HL-60/S4 treated with phorbol 12-myristate 13-acetate at 8.2 ng/mL for 4 days and 3 days (cell line): ENCODE results near the gene TMC3.

Experiments used
- in situ Hi-C: fragments of 300-500 bp; cut with MboI; formaldehyde crosslinking; loops from 2 replicates; pipeline ENCODE4 v1.15.0; 2022; ENCODE audit warnings: low sequenced_read_pairs

TMC3 gene

GRCh38 chr15:81323944-81324881, 49.8 kb downstream of the TMC3 start, which contains the start of gene STARD5:
Gene STARD5 (minus strand): TSS chr15:81324141. CDS start chr15:81324099, 42 bp downstream.
- in situ Hi-C loops, result loop anchor here (10.0 kb wide), 1 partner anchor 49 kb away; no protein-coding TSS in a partner anchor

- in situ Hi-C loops, result loop anchor here (10.0 kb wide), 1 partner anchor 49 kb away; no protein-coding TSS in a partner anchor
These were observed 50.5 kb downstream of the TMC3 start for GRCh38 chr15:81323559-81323943.

- in situ Hi-C loops, result loop anchor here (10.0 kb wide), 1 partner anchor 48 kb away; no protein-coding TSS in a partner anchor
These were observed 51.2 kb downstream of the TMC3 start for GRCh38 chr15:81322676-81323253.

GRCh38 chr15:81321667-81322066, 52.3 kb downstream of the TMC3 start:
- in situ Hi-C loops, result loop anchor here (10.0 kb wide), 1 partner anchor 47 kb away; no protein-coding TSS in a partner anchor

GRCh38 chr15:81317642-81318017, 56.4 kb downstream of the TMC3 start:
- in situ Hi-C loops, result no loop called here

- in situ Hi-C loops, result no loop called here
These were observed 57.7 kb downstream of the TMC3 start for GRCh38 chr15:81316267-81316666.

- in situ Hi-C loops, result no loop called here
These were observed 58.4 kb downstream of the TMC3 start for GRCh38 chr15:81315452-81316175.

- in situ Hi-C loops, result no loop called here
These were observed 59.6 kb downstream of the TMC3 start for GRCh38 chr15:81314378-81314777.

- in situ Hi-C loops, result no loop called here
These were observed 60.3 kb downstream of the TMC3 start for GRCh38 chr15:81313686-81314085.

- in situ Hi-C loops, result no loop called here
These were observed 61.0 kb downstream of the TMC3 start for GRCh38 chr15:81312790-81313543.

GRCh38 chr15:81311752-81312464, 62.1 kb downstream of the TMC3 start:
- in situ Hi-C loops, result no loop called here

- in situ Hi-C loops, result no loop called here
These were observed 63.5 kb downstream of the TMC3 start for GRCh38 chr15:81310480-81310879.

GRCh38 chr15:81309647-81310450, 64.2 kb downstream of the TMC3 start:
- in situ Hi-C loops, result no loop called here

GRCh38 chr15:81308260-81308659, 65.8 kb downstream of the TMC3 start:
- in situ Hi-C loops, result no loop called here

- in situ Hi-C loops, result no loop called here
These were observed 69.8 kb downstream of the TMC3 start for GRCh38 chr15:81304226-81304625.

GRCh38 chr15:81303244-81304225, 70.5 kb downstream of the TMC3 start:
- in situ Hi-C loops, result no loop called here

GRCh38 chr15:81302701-81303109, 71.3 kb downstream of the TMC3 start:
- in situ Hi-C loops, result no loop called here
